ENCODE results near the gene MRPL47. TPM values are rescaled to one million over a fixed set of nuclear protein-coding genes. Genes with fewer than 3 reads are reported as not detected.
A peak's percentile ranks its signal among the peaks of the same experiment; 100 is the strongest.

MRPL47 gene
- total RNA-seq, 1 experiment from 2014 or later = 60.4 TPM

DNA sequence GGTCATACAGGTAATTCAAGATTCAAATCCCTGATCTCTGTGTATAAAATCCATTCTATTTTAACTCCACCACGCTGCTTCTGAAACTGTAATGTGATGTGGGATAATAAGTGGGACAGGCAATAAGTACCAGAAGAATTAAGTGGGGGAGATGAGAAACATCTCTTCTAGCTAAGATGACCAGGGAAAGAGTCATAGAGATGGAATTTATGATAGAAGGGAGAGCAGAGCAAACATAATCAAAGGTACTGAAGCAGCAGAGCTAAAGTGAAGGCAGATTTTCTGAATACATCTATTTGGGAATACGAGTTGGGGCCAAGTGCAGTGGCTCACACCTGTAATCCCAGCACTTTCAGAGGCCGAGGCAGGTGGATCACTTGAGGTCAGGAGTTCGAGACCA lies 4.9 kb downstream of the MRPL47 start:
- no peak for DNase-seq (ENCODE audit: extremely low read depth, low read depth)

DNA sequence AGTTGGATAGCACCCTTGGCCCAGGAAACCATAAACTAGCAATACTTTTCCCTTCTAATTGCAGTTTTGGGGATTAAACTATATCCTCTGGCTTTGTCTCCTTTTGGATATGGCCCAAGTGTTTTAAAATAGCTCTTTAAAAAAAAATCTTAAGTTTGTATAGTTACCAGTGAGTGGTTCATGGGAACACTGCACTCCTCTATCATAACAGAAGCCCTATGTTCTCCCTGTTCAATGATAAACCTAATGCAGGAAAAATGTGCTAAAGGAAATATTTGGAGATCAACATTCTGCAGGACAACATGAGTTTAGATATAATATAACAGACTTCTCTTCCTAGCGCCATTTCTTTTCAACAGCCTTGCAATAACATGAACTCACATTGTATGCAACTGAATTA lies 13.1 kb downstream of the MRPL47 start:
- no peak for DNase-seq (ENCODE audit: extremely low read depth, low read depth)

DNA sequence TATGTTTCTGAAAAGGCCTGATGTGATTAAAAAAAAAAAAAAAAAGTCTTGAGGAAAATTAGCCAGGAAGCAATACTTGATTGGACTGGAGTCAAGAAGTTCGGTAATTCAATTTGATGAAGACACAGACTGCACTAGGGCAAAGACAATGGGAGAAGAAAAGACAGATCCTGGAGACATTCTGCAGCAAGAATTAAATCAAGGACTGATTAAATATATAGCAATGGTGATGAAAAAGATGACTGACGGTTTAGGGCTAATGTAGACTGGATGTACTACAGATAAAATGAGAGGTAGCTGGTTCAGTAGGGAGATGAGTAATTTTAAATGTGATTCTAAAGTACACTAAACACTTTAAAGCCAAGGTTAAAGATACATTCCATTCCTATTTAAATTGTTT lies 13.8 kb downstream of the MRPL47 start:
- DNase-seq (ENCODE audit: extremely low read depth, low read depth) = no peak

DNA sequence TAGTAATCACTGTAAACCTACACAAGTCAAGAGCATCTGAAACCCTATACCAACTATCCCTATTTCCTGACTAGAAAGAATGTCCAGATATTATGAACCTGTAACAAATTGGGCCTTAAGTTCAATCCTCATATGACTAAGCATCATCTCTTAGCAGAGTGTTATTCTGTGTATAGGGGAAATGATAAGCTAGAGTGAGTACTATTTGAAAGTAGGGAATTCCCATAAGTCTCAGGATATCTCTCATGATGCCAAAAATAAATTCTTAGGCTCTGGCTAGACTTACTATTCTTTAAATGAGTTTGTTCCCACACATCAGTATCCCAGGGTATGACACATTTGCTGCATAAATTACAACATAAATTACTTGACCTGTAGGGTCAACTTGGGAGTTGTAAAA lies 15.3 kb downstream of the MRPL47 start:
- no peak for DNase-seq (ENCODE audit: extremely low read depth, low read depth)

DNA sequence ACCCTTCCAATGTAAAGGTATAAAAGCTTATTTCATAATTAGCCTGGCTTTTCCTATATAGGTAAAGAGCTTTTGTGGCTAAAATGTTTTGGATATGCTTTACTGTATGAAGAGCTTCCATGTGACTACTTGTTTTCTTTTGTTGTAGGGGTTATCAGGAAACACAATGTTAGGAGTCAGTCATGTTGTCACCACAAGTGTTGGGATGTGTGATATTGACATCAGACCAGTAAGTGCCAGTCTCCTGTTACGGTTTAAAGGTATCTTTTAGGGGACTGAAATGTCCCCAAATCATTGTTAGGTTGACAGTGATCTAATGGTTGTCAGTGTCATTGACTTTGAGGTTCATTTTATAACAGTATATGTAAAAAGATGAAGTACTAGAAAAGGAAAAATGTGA lies 23.4 kb downstream of the MRPL47 start:
- DNase-seq (ENCODE audit: extremely low read depth, low read depth) = no peak

DNA sequence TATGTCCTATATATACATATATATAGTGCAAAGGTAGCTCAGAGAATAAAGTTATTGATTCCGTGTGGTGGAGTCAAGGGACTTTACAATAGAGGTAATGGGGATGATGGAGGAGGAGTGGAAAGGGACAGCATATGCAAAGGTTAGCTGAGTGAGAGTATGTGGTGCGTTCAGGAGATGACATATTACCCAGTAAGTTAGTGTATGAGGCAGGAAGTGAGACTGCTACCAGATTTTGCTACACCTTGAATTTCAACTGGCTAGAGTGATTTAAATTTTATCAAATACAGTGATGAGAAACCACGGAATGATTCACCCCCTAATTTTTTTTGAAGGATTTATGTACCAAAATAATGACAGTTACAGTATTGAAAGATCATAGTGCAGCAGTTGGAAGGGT lies 38.9 kb downstream of the MRPL47 start:
- DNase-seq (ENCODE audit: extremely low read depth, low read depth) = no peak

DNA sequence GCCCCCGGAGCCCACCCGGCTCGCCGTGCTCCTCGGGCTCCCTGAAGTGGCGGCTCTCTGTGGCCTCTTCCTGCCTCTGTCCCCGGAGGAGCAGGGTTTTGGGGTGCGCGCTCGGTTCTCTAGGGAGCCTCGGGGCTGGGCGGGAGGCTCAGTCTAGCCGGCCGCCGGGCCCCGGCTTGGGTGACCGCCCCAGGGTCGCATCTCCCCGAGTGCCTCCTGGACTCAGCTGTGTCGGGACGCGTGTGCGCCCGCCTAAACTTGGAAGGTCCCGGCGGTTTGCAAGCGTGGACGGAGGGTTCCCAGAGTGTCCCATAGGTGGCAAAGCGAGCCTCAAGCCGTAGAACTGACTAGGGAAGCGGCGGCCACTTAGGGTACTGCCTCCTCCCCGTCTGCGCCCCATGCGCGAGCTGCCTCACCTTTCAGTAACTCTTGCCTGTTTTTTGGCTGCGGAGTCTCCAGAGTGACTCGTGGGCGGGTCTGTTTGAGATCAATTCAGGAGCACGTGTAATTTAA lies 41.1 kb downstream of the MRPL47 start:
- peak; percentile 54 for DNase-seq (ENCODE audit: extremely low read depth, low read depth)

DNA sequence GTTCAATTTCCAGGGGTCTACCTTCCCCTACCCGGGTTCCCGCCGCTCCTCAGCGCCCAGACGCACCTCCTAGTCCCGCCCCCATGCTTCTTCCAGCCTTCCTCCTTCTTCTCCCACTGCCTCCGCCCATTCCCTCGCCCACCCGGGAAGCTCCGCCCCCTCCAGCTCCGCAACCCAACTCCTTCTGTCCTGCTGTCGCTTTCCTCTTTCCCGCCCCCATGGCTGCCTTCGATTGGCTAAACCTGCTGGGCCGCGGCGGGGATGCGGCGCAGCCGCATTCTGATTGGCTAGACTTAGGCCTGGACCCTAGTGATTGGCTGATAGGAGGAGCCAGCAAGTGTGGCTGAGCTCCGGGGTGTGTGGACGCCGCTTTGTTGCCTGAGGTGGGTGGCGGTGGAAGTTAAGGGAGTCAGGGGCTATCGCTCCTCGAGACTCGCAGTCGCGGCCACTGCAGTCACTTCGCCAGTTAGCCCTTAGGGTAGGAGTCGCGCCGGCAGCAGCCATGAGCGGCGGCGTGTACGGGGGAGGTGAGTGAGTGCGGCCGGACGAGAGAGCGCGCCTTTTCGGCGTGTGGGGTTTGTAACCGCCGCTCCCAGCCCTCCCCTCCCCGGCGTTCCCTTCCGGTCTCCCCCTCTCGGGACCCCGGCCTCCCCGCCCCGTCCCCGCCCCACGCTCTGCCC lies 41.7 kb downstream of the MRPL47 start, which contains the start of gene ACTL6A:
TSS of gene ACTL6A (plus strand) at position 336 of the 680 bp plus-strand sequence. CDS start at position 503, 167 bp downstream.
- peak; percentile 98 for DNase-seq (ENCODE audit: extremely low read depth, low read depth)

DNA sequence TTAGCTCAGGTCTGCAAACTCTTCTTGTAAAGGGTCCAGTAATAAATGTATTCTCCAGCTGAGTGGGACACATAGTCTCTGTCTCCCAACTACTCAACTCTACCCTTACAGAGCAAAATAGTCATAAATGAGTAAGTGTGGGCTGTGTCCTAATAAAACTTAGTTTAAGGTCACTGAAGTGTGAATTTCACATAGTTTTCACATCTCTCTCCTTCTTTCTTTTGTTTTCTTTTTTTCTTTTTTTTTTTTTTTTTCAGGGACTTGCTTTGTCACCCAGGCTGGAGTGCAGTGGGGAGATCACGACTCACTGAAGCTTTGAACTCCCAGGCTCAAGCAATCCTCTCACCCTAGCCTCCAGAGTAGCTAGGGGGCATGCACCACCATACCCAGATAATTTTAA lies 43.6 kb downstream of the MRPL47 start:
- no peak for DNase-seq (ENCODE audit: extremely low read depth, low read depth)

DNA sequence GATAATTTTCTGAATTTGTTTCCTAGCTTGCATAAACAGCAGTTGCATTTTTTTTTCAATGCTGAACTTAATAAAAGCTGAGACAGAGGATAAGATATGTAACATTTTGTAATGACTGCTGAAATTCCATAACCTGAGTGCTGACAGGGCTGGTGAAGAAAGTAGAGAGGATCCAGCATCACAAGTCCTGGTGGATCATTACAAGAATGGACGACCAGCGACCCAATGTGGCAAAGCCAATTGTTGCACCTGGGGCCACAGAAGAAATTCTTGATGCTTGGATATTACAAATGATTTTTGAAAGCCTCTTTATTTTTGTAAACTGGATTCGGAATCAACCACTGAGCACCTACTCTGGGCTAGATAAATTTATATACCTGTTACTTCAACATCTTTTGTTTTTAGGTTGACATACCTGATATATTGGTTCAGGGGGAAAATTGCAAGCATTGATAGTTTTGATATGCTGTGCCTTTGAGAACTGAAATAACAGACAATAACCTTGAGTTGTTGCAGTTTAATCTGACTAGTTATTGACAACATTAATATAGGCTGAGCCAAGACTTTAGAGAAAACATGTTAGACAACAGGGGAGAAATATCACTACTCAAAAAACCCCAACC lies 45.6 kb downstream of the MRPL47 start:
- DNase-seq (ENCODE audit: extremely low read depth, low read depth) = peak; percentile 56

DNA sequence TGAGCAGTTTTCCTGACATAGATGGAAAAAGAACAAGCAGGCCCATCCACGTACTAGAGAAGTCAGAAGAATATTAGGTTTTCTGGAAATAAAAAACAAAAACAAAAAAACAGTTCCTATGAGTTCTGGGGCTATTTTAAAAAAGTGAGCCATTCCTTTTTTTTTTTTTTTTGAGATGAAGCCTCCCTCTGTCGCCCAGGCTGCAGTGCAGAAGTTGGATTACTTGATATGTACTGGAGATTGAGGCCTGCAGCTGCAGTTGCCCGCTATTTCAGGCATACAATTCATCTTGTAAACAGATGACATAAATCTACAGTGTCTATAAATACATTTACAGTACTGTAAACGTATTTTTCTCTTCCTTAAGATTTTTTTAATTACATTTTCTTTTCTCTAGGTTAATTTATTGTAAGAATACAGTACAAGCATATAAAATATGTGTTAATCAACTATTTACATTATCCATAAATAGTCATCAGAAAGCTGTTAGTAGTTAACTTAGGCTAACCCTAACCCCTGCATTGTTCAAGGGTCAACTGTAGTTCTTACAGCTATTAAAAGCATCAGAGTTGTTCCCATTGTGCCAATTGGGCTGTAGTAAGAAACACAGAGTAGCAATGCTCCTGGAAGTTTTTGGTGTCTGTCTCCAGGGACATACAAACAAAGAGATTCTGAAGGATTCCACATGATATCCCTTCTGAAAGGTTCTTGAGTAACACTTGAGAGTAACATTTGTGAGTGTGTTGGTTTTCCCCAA lies 52.9 kb downstream of the MRPL47 start:
- DNase-seq (ENCODE audit: extremely low read depth, low read depth) = no peak

DNA sequence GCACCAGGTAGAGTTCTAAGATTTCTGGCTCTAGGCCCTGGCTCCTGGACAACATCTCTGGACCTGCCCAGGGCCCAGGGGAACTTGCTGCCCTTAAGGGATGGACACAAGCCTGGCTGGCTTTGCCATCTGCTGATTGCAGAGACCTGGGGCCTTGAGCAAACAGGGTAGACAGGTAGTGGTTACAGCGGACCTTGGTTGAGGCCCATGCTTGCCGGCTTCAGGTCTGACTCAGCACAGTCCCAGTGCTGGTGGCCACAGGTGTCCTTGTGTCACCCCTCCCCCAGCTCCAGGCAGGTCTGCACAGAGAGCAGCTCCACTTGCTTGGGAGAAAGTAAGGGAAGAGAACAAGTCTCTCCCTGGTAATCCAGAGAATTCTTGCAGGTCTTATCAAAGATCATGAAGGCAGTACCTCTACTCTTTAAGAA lies 57.6 kb downstream of the MRPL47 start:
- DNase-seq (ENCODE audit: extremely low read depth, low read depth) = no peak

DNA sequence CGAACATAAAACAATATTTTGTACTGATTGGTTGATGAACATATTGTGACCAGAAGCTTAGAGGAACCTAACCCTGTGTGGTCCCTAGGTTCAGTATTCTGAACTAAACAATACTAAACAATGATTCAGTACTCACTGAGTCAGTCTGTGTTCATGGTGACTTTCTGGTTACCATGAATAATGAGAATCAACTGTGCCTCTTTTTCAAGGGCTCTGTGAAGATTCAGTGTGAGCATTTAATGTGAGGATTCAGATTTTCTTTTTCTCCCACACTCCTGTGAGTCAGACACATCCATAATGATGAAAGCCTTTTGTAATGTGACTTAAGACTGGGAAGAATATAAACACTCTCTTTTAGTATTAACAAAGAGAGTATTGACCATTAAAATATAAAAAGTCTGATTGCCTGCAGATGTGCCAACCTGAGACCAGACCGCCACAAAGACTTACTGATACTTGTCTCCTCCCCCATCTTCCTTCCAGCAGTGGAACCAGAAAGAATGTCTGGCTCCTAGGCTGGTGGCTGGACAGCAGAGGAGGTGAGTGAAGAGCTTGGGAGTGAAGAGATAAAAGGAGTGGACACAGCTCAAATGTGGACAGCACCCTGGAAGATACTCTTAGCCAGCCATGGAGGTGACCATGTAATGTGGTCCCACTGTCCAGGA lies 59.3 kb downstream of the MRPL47 start:
- DNase-seq (ENCODE audit: extremely low read depth, low read depth) = no peak

DNA sequence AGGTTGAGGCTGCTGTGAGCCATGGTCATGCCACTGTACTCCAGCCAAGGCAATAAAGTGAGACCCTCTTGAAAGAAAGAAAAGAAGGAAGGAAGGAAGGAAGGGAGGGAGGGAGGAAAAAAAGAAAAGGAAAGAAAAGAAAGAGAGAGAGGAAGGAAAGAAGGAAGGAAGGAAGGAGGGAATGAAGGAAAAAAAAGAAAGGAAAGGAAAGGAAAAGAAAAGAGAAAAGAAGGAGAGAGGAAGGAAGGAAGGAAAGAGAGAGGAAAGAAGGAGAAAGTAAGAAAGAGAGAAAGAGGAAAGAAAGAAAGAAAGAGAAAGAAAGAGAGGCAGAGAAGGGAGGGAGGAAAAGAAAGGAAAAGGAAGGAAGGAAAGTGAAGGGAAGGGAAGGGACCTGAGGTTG lies 62.1 kb downstream of the MRPL47 start:
- no peak for DNase-seq (ENCODE audit: extremely low read depth, low read depth)

DNA sequence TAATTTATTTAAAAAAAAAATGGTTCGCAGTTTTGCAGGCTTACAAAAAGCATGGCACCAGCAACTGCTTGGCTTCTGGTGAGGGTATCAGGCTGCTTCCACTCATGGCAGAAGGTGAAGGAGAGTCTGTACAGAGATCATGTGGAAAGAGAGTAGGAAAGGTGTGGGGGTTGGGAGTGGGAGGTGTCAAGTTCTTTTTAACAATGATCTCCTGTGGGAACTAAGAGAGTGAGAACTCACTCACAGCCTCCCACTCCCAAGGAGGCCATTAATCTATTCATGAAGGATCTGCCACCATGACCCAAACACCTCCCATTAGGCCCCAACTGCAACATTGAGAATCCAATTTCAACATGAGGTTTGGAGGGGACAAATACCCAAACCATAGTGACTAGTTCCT lies 62.8 kb downstream of the MRPL47 start:
- no peak for DNase-seq (ENCODE audit: extremely low read depth, low read depth)

DNA sequence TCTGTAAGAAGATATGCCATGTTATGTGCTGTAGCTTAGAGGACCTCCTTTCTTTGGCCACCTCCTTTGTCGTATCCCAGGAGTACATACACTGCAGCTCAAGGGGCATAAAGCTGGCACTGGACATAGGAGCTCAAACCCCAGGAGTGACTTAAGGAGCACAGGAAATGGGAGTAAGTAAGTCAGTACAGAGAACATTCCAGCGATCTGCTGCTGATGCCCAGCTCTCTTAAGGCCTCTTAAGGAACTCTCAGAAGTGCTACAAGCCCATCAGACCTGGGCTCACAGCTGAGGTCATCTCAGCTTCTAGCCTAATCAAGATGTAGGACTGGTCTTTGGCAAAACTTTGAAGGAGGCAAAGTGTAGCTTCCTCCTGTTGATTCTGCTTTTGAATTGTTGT lies 63.3 kb downstream of the MRPL47 start:
- no peak for DNase-seq (ENCODE audit: extremely low read depth, low read depth)

Small RNA genes within 50 kb of the gene (small RNA-seq; reads per million reads assigned to genes)
- gene AC090425.1 = 0 reads per million in 2 experiments
- gene RF01210 = 0.02 to 0.06 reads per million in 2 experiments

Other genes with a start within 250 kb of the MRPL47 start
- gene GNB4, start 153.2 kb downstream of the MRPL47 start, total RNA-seq (2014; rRNA removed; shearing (Covaris generic)) = 20.5 and 21.6 TPM in 2 replicates
- gene ACTL6A, start 41.7 kb downstream of the MRPL47 start, total RNA-seq (2014; rRNA removed; shearing (Covaris generic)) = 77.9 and 85.0 TPM in 2 replicates
- 168 and 203 TPM in 2 replicates for gene NDUFB5, start 156 bp upstream of the MRPL47 start, total RNA-seq (2014; rRNA removed; shearing (Covaris generic))
- 4.4 and 8.1 TPM in 2 replicates for gene USP13, start 48.4 kb upstream of the MRPL47 start, total RNA-seq (2014; rRNA removed; shearing (Covaris generic))

Measured in NCI-H460 (cell line).